ENCODE data around the gene CORIN. TPM values are rescaled to one million over a fixed set of nuclear protein-coding genes. Genes with fewer than 3 reads are reported as not detected.

CORIN gene
- total and polyA plus RNA-seq, 2 donors (not counting 3 experiments of a cell fraction or from before 2014, with no cell fraction given), result 0.07 to 0.40 TPM

GRCh38 chr4:47873877-47874541 lies 36.1 kb upstream of the CORIN start:
- TF ChIP-seq FOS (IDR thresholded peaks at IDR 0.05; ENCODE audit: borderline replicate concordance, insufficient read depth, low read length) (no peak), JUN (IDR thresholded peaks at IDR 0.05; ENCODE audit: borderline replicate concordance, insufficient read depth, insufficient read length, low read depth) (no peak), GATA2 (IDR thresholded peaks at IDR 0.05; ENCODE audit: insufficient read depth, insufficient read length, low read depth, low read length) (no peak), POLR2A (IDR thresholded peaks at IDR 0.05; ENCODE audit: low read depth, low read length) (no peak), POLR2AphosphoS5 (IDR thresholded peaks at IDR 0.05; ENCODE audit: insufficient read depth, low read depth, low read length) (no peak)
- Histone ChIP-seq H3K9ac (replicated peaks; ENCODE audit: extremely low read depth, insufficient read depth, low read length) (no peak overlapping the region), H3K4me2 (ENCODE audit: insufficient read depth, low read length) (no peak overlapping the region), H3K36me3 (ENCODE audit: control insufficient read depth in 2 of 2, extremely low read depth in 1 of 2, insufficient read depth in 2 of 2, low read length in 2 of 2) (peaks cover 3 to 14% of the 10 kb centered on the region in 2 experiments), H3K9me3 (replicated peaks; ENCODE audit: control insufficient read depth, insufficient read depth, low read length) (no peaks in the 10 kb centered on the region), H2AFZ (ENCODE audit: low read depth, low read length) (no peak overlapping the region), H3K4me1 (ENCODE audit: control insufficient read depth, extremely low read depth, insufficient read depth, low read length) (no peaks in the 10 kb centered on the region), H3K79me2 (ENCODE audit: control insufficient read depth, insufficient read depth, low read length) (no peaks in the 10 kb centered on the region), H3K4me3 (replicated peaks in 1 of 3; ENCODE audit: insufficient read depth in 1 of 3, low read depth in 1 of 3, low read length in 3 of 3) (no peak overlapping the region), H4K20me1 (replicated peaks; ENCODE audit: control insufficient read depth, extremely low read depth, insufficient read depth, low read length) (no peaks in the 10 kb centered on the region), H3K27me3 (ENCODE audit: control insufficient read depth in 2 of 2, insufficient read depth in 2 of 2, low read length in 2 of 2) (no peaks in the 10 kb centered on the region), H3K27ac (ENCODE audit: insufficient read depth, low read depth, low read length) (no peak overlapping the region), H3K9me1 (replicated peaks; ENCODE audit: control insufficient read depth, extremely low read depth, insufficient read depth, low read length) (no peaks in the 10 kb centered on the region)
- FAIRE-seq, result no peak
- no TSS peak for BruUV-seq (replicated peaks)
- ChIA-PET CTCF (interaction anchor here (1.0 kb wide), 1 partner anchor 10 kb away, joined by 4 read pairs; no protein-coding TSS in a partner anchor), POLR2A (no interaction called here)
- intact Hi-C loops (cut with micrococcal nuclease) (no loop called here), dilution Hi-C loops (cut with MboI; ENCODE audit: extremely low pct_ligation_motif_present, low sequenced_read_pairs) (no loop called here)
- no peak for DNase-seq (ENCODE audit: low read depth, low spot score)

- POLR2A ChIA-PET, result no interaction called here
- no peak for DNase-seq (ENCODE audit: low read depth, low spot score)
- BruUV-seq (replicated peaks), result no TSS peak
- Histone ChIP-seq H3K9ac (replicated peaks; ENCODE audit: extremely low read depth, insufficient read depth, low read length) (no peak overlapping the region), H3K79me2 (ENCODE audit: control insufficient read depth, insufficient read depth, low read length) (no peaks in the 10 kb centered on the region), H3K36me3 (ENCODE audit: control insufficient read depth in 2 of 2, extremely low read depth in 1 of 2, insufficient read depth in 2 of 2, low read length in 2 of 2) (peaks cover 0 to 5% of the 10 kb centered on the region in 2 experiments), H3K4me2 (ENCODE audit: insufficient read depth, low read length) (no peak overlapping the region), H3K4me1 (ENCODE audit: control insufficient read depth, extremely low read depth, insufficient read depth, low read length) (no peaks in the 10 kb centered on the region), H4K20me1 (replicated peaks; ENCODE audit: control insufficient read depth, extremely low read depth, insufficient read depth, low read length) (no peaks in the 10 kb centered on the region), H3K9me1 (replicated peaks; ENCODE audit: control insufficient read depth, extremely low read depth, insufficient read depth, low read length) (no peaks in the 10 kb centered on the region), H3K4me3 (replicated peaks in 1 of 3; ENCODE audit: insufficient read depth in 1 of 3, low read depth in 1 of 3, low read length in 3 of 3) (no peak overlapping the region), H3K9me3 (replicated peaks; ENCODE audit: control insufficient read depth, insufficient read depth, low read length) (no peaks in the 10 kb centered on the region), H3K27ac (ENCODE audit: insufficient read depth, low read depth, low read length) (no peak overlapping the region), H2AFZ (ENCODE audit: low read depth, low read length) (no peak overlapping the region), H3K27me3 (ENCODE audit: control insufficient read depth in 2 of 2, insufficient read depth in 2 of 2, low read length in 2 of 2) (no peaks in the 10 kb centered on the region)
- dilution Hi-C loops (cut with MboI; ENCODE audit: extremely low pct_ligation_motif_present, low sequenced_read_pairs) (no loop called here), intact Hi-C loops (cut with micrococcal nuclease) (no loop called here)
- TF ChIP-seq MYC (IDR thresholded peaks at IDR 0.05; ENCODE audit: low read depth, low read length) (no peak), POLR2A (IDR thresholded peaks at IDR 0.05; ENCODE audit: low read depth, low read length) (no peak), FOS (IDR thresholded peaks at IDR 0.05; ENCODE audit: borderline replicate concordance, insufficient read depth, low read length) (no peak), GATA2 (IDR thresholded peaks at IDR 0.05; ENCODE audit: insufficient read depth, insufficient read length, low read depth, low read length) (no peak), EZH2 (IDR thresholded peaks at IDR 0.05; ENCODE audit: borderline replicate concordance, low read depth, low read length, severe bottlenecking) (no peak), CTCF (IDR thresholded peaks at IDR 0.05; ENCODE audit: extremely low read depth in 1 of 2, insufficient read depth in 1 of 2, low read depth in 1 of 2, low read length in 2 of 2) (no peak), JUN (IDR thresholded peaks at IDR 0.05; ENCODE audit: borderline replicate concordance, insufficient read depth, insufficient read length, low read depth) (no peak), POLR2AphosphoS5 (IDR thresholded peaks at IDR 0.05; ENCODE audit: insufficient read depth, low read depth, low read length) (no peak), MAX (IDR thresholded peaks at IDR 0.05; ENCODE audit: insufficient read depth, insufficient read length) (no peak)
- no peak for FAIRE-seq
- CTCF ChIA-PET, result interaction anchor here (1.7 kb wide), 1 partner anchor 10 kb away, joined by 6 read pairs; no protein-coding TSS in a partner anchor
These were observed 25.6 kb upstream of the CORIN start for GRCh38 chr4:47863486-47863885.
